Thyroid gland (tissue), 4 donors: ENCODE results near the gene ABCC5.

ENCODE experiments used
- POLR2A ChIP-seq, 2 donors: fragments of 450-650 bp; IDR thresholded peaks; one replicate each; pipeline ENCODE4 v1.6.1; 2017; ENCODE audit warnings: antibody characterized with exemption in 2 of 2, mild to moderate bottlenecking in 2 of 2, moderate library complexity in 1 of 2
- TF ChIP-seq, protein P1 (sequence below), 6 experiments: fragments of 200-600 bp in 3 of 6; fragments of 450-650 bp in 3 of 6; sonication (generic) in 3 of 6; IDR thresholded peaks; one replicate each; pipeline ENCODE4 v1.5.1; 2016 to 2019; ENCODE audit warnings: antibody characterized with exemption in 6 of 6, mild to moderate bottlenecking in 2 of 6, inconsistent platforms in 1 of 6, moderate library complexity in 1 of 6

GRCh38 chr3:183988216-183988790, 29.4 kb downstream of the ABCC5 start:
- TF ChIP-seq, protein P1, sequence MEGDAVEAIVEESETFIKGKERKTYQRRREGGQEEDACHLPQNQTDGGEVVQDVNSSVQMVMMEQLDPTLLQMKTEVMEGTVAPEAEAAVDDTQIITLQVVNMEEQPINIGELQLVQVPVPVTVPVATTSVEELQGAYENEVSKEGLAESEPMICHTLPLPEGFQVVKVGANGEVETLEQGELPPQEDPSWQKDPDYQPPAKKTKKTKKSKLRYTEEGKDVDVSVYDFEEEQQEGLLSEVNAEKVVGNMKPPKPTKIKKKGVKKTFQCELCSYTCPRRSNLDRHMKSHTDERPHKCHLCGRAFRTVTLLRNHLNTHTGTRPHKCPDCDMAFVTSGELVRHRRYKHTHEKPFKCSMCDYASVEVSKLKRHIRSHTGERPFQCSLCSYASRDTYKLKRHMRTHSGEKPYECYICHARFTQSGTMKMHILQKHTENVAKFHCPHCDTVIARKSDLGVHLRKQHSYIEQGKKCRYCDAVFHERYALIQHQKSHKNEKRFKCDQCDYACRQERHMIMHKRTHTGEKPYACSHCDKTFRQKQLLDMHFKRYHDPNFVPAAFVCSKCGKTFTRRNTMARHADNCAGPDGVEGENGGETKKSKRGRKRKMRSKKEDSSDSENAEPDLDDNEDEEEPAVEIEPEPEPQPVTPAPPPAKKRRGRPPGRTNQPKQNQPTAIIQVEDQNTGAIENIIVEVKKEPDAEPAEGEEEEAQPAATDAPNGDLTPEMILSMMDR (IDR thresholded peaks at IDR 0.05) = no peak
- no peak for TF ChIP-seq POLR2A (IDR thresholded peaks at IDR 0.05)
